Measurements from ENCODE around the gene COMP.
"Not testable (repeated sequence)": the region's sequence is repeated elsewhere in the genome, so short reads cannot be mapped to it uniquely, and the experiment has no call there.

COMP gene

GRCh38 chr19:18790566-18791314 is at the start of gene COMP:
TSS of gene COMP (minus strand) at chr19:18791305. CDS start at chr19:18791269, 36 bp downstream.
- no peak for FAIRE-seq

GRCh38 chr19:18840288-18841267 is 49.5 kb upstream of the COMP start:
- FAIRE-seq: no peak

- FAIRE-seq: no peak
Observed at GRCh38 chr19:18839465-18840287, 48.6 kb upstream of the COMP start.

- no peak for FAIRE-seq
Observed at GRCh38 chr19:18834644-18834984, 43.5 kb upstream of the COMP start.

- FAIRE-seq: no peak
Observed at GRCh38 chr19:18833849-18834643, 42.9 kb upstream of the COMP start.

GRCh38 chr19:18833141-18833476 is 42.0 kb upstream of the COMP start:
- no peak for FAIRE-seq

- no peak for FAIRE-seq
Observed at GRCh38 chr19:18832306-18833140, 41.4 kb upstream of the COMP start.

GRCh38 chr19:18831524-18832305 is 40.6 kb upstream of the COMP start, which contains the start of gene UPF1:
TSS of gene UPF1 (plus strand) at chr19:18831959. CDS start at chr19:18832210, 251 bp downstream.
- FAIRE-seq: no peak

- FAIRE-seq: no peak
Observed at GRCh38 chr19:18830488-18830887, 39.4 kb upstream of the COMP start.

GRCh38 chr19:18828786-18829185 is 37.7 kb upstream of the COMP start:
- no peak for FAIRE-seq

- FAIRE-seq: no peak
Observed at GRCh38 chr19:18817574-18817973, 26.5 kb upstream of the COMP start.

- FAIRE-seq: not testable (repeated sequence)
Observed at GRCh38 chr19:18816645-18817044, 25.5 kb upstream of the COMP start.

- no peak for FAIRE-seq
Observed at GRCh38 chr19:18815673-18816072, 24.6 kb upstream of the COMP start.

GRCh38 chr19:18814063-18814462 is 23.0 kb upstream of the COMP start:
- no peak for FAIRE-seq

- not testable (repeated sequence) for FAIRE-seq
Observed at GRCh38 chr19:18811638-18812037, 20.5 kb upstream of the COMP start.

GRCh38 chr19:18809149-18809868 is 18.2 kb upstream of the COMP start:
- FAIRE-seq: no peak

GRCh38 chr19:18807861-18808331 is 16.8 kb upstream of the COMP start:
- FAIRE-seq: no peak

GRCh38 chr19:18804643-18805042 is 13.5 kb upstream of the COMP start:
- no peak for FAIRE-seq

- no peak for FAIRE-seq
Observed at GRCh38 chr19:18804139-18804601, 13.1 kb upstream of the COMP start.
